Measurements from ENCODE around the gene DLGAP1.

Gene DLGAP1

DNA sequence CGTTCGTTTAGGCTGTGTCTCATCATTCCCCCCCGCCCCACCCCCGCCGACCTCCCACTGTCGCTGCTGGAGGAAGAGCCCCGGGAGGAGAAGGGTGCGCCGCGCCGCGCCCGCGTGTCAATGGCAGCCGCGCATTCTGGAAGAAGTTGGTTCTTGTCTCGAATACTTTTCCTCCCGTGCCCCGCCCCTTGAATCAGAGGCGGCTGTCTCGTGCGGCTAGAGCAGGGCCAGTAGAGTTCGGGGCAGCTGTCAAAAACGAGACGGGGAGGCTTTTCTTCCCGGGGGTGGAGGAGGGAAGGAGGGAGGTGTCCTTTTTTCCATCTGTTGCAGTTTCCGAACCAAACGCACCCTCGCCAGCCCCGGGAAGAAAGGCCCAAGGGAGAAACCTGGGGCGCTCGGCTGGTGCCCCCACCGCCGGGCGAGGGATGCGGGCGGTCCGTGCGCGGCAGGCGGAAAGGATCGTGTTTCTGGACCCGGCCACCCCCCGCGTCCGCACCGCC, 1005.5 kb downstream of the DLGAP1 start (continued):
- TF ChIP-seq ZNF677 (tag by site-specific recombination; IDR thresholded peaks at IDR 0.05) = no peak
- no peak for TF ChIP-seq ZNF830 (tag by site-specific recombination; IDR thresholded peaks at IDR 0.05; ENCODE audit: low read depth)
- no peak for TF ChIP-seq ZNF324 (tag by site-specific recombination; IDR thresholded peaks at IDR 0.05)
- TF ChIP-seq, protein P1, sequence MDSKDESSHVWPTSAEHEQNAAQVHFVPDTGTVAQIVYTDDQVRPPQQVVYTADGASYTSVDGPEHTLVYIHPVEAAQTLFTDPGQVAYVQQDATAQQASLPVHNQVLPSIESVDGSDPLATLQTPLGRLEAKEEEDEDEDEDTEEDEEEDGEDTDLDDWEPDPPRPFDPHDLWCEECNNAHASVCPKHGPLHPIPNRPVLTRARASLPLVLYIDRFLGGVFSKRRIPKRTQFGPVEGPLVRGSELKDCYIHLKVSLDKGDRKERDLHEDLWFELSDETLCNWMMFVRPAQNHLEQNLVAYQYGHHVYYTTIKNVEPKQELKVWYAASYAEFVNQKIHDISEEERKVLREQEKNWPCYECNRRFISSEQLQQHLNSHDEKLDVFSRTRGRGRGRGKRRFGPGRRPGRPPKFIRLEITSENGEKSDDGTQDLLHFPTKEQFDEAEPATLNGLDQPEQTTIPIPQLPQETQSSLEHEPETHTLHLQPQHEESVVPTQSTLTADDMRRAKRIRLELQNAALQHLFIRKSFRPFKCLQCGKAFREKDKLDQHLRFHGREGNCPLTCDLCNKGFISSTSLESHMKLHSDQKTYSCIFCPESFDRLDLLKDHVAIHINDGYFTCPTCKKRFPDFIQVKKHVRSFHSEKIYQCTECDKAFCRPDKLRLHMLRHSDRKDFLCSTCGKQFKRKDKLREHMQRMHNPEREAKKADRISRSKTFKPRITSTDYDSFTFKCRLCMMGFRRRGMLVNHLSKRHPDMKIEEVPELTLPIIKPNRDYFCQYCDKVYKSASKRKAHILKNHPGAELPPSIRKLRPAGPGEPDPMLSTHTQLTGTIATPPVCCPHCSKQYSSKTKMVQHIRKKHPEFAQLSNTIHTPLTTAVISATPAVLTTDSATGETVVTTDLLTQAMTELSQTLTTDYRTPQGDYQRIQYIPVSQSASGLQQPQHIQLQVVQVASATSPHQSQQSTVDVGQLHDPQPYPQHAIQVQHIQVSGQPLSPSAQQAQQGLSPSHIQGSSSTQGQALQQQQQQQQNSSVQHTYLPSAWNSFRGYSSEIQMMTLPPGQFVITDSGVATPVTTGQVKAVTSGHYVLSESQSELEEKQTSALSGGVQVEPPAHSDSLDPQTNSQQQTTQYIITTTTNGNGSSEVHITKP (tag by site-specific recombination; IDR thresholded peaks at IDR 0.05) = peak; percentile 87
- TF ChIP-seq, protein P2, sequence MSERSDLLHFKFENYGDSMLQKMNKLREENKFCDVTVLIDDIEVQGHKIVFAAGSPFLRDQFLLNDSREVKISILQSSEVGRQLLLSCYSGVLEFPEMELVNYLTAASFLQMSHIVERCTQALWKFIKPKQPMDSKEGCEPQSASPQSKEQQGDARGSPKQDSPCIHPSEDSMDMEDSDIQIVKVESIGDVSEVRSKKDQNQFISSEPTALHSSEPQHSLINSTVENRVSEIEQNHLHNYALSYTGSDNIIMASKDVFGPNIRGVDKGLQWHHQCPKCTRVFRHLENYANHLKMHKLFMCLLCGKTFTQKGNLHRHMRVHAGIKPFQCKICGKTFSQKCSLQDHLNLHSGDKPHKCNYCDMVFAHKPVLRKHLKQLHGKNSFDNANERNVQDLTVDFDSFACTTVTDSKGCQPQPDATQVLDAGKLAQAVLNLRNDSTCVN (tag by site-specific recombination; optimal IDR thresholded peaks at IDR 0.05) = peak; percentile 39
- no peak for TF ChIP-seq ZNF24 (tag by site-specific recombination; IDR thresholded peaks at IDR 0.05)
- no peak for TF ChIP-seq ZNF404 (tag by site-specific recombination; IDR thresholded peaks at IDR 0.05)
- no peak for TF ChIP-seq ZNF747 (tag by site-specific recombination; IDR thresholded peaks at IDR 0.05)
- TF ChIP-seq ZNF776 (tag by site-specific recombination; IDR thresholded peaks at IDR 0.05; ENCODE audit: borderline replicate concordance) = no peak
- TF ChIP-seq ZNF610 (tag by site-specific recombination; IDR thresholded peaks at IDR 0.05; ENCODE audit: borderline replicate concordance) = no peak
- TF ChIP-seq ZNF501 (tag by site-specific recombination; IDR thresholded peaks at IDR 0.05) = no peak
- TF ChIP-seq ZNF707 (tag by site-specific recombination; IDR thresholded peaks at IDR 0.05) = no peak
- TF ChIP-seq, protein P3, sequence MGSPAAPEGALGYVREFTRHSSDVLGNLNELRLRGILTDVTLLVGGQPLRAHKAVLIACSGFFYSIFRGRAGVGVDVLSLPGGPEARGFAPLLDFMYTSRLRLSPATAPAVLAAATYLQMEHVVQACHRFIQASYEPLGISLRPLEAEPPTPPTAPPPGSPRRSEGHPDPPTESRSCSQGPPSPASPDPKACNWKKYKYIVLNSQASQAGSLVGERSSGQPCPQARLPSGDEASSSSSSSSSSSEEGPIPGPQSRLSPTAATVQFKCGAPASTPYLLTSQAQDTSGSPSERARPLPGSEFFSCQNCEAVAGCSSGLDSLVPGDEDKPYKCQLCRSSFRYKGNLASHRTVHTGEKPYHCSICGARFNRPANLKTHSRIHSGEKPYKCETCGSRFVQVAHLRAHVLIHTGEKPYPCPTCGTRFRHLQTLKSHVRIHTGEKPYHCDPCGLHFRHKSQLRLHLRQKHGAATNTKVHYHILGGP (tag by site-specific recombination; IDR thresholded peaks at IDR 0.05) = no peak
- TF ChIP-seq, protein P4, sequence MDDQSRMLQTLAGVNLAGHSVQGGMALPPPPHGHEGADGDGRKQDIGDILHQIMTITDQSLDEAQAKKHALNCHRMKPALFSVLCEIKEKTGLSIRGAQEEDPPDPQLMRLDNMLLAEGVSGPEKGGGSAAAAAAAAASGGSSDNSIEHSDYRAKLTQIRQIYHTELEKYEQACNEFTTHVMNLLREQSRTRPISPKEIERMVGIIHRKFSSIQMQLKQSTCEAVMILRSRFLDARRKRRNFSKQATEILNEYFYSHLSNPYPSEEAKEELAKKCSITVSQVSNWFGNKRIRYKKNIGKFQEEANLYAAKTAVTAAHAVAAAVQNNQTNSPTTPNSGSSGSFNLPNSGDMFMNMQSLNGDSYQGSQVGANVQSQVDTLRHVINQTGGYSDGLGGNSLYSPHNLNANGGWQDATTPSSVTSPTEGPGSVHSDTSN (CRISPR knock-in tag; IDR thresholded peaks at IDR 0.05) = no peak
- TF ChIP-seq ZNF19 (tag by site-specific recombination; IDR thresholded peaks at IDR 0.05; ENCODE audit: low read depth) = no peak
- no peak for TF ChIP-seq ZNF701 (tag by site-specific recombination; IDR thresholded peaks at IDR 0.05)
- TF ChIP-seq ZNF214 (tag by site-specific recombination; IDR thresholded peaks at IDR 0.05; ENCODE audit: borderline replicate concordance) = no peak
- TF ChIP-seq SP7 (tag by site-specific recombination; IDR thresholded peaks at IDR 0.05) = peak; percentile 42
- TF ChIP-seq IKZF3 (tag by site-specific recombination; IDR thresholded peaks at IDR 0.05) = peak; percentile 62
- no peak for TF ChIP-seq GLI2 (tag by site-specific recombination; IDR thresholded peaks at IDR 0.05; ENCODE audit: borderline replicate concordance, low read depth)
- TF ChIP-seq ZNF654 (tag by site-specific recombination; IDR thresholded peaks at IDR 0.05; ENCODE audit: low read depth) = no peak
- no peak for TF ChIP-seq MYNN (tag by site-specific recombination; IDR thresholded peaks at IDR 0.05; ENCODE audit: borderline replicate concordance)
- TF ChIP-seq, protein P5, sequence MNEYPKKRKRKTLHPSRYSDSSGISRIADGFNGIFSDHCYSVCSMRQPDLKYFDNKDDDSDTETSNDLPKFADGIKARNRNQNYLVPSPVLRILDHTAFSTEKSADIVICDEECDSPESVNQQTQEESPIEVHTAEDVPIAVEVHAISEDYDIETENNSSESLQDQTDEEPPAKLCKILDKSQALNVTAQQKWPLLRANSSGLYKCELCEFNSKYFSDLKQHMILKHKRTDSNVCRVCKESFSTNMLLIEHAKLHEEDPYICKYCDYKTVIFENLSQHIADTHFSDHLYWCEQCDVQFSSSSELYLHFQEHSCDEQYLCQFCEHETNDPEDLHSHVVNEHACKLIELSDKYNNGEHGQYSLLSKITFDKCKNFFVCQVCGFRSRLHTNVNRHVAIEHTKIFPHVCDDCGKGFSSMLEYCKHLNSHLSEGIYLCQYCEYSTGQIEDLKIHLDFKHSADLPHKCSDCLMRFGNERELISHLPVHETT (tag by site-specific recombination; IDR thresholded peaks at IDR 0.05) = no peak
- TF ChIP-seq ZNF658 (tag by site-specific recombination; IDR thresholded peaks at IDR 0.05) = no peak
- TF ChIP-seq SETDB1 (IDR thresholded peaks at IDR 0.05; ENCODE audit: insufficient read length, low read length) = no peak
- peak; percentile 95 for TF ChIP-seq GLIS1 (tag by site-specific recombination; IDR thresholded peaks at IDR 0.05)
- no peak for TF ChIP-seq HOXD13 (CRISPR knock-in tag; IDR thresholded peaks at IDR 0.05; ENCODE audit: borderline replicate concordance)
- TF ChIP-seq SP2 (tag by site-specific recombination; IDR thresholded peaks at IDR 0.05) = peak; percentile 41; the same call in 1 of the 2 replicates
- TF ChIP-seq ZNF548 (tag by site-specific recombination; IDR thresholded peaks at IDR 0.05) = no peak
